Esophagus squamous epithelium (tissue), 4 donors: ENCODE results near the gene LRRC4C.

Experiments used
- POLR2A ChIP-seq, 4 donors: fragments of 450-650 bp; IDR thresholded peaks; one replicate each; pipeline ENCODE4 v1.6.1; 2017; ENCODE audit warnings: antibody characterized with exemption in 4 of 4, mild to moderate bottlenecking in 4 of 4, moderate library complexity in 3 of 4
- TF ChIP-seq, protein P1 (sequence below), 6 experiments: fragments of 450-650 bp in 4 of 6; fragments of 200-600 bp in 2 of 6; sonication (generic) in 2 of 6; IDR thresholded peaks; one replicate each; pipeline ENCODE4 v1.5.1; 2016 to 2019; ENCODE audit warnings: antibody characterized with exemption in 6 of 6, mild to moderate bottlenecking in 4 of 6, moderate library complexity in 4 of 6

DNA sequence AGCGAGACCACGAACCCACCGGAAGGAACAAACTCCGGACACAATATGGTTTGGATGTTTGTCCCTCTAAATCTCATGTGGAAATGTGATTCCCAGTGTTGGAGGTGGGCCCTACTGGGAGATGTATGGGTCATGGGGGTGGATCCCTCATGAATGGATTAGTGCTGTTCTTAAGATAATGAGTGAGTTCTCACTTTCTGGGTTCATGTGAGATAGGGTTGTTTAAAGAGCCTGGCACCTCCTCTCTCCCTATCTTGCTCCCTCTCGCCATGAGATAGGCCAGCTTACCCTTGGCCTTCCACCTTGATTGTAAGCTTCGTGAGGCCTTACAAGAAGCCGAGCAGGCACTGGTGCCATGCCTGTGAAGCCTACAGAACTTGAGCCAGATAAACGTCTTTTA lies 184.6 kb downstream of the LRRC4C start:
- no peak for TF ChIP-seq POLR2A (IDR thresholded peaks at IDR 0.05)
- TF ChIP-seq, protein P1, sequence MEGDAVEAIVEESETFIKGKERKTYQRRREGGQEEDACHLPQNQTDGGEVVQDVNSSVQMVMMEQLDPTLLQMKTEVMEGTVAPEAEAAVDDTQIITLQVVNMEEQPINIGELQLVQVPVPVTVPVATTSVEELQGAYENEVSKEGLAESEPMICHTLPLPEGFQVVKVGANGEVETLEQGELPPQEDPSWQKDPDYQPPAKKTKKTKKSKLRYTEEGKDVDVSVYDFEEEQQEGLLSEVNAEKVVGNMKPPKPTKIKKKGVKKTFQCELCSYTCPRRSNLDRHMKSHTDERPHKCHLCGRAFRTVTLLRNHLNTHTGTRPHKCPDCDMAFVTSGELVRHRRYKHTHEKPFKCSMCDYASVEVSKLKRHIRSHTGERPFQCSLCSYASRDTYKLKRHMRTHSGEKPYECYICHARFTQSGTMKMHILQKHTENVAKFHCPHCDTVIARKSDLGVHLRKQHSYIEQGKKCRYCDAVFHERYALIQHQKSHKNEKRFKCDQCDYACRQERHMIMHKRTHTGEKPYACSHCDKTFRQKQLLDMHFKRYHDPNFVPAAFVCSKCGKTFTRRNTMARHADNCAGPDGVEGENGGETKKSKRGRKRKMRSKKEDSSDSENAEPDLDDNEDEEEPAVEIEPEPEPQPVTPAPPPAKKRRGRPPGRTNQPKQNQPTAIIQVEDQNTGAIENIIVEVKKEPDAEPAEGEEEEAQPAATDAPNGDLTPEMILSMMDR (IDR thresholded peaks at IDR 0.05): no peak
